K562 (cell line): Measurements from ENCODE around the gene THAP5.

Source experiments
- ETV6 ChIP-seq, 3 experiments: fragments of 150-350 bp in 1 of 3; sonication (generic) in 1 of 3; formaldehyde crosslinking in 1 of 3; IDR thresholded peaks; 2 replicates each; pipeline versions ENCODE4 v1.6.1 to v1.8.0; 2014 to 2022; ENCODE audit warnings: borderline replicate concordance in 2 of 3, low read depth in 2 of 3, antibody characterized with exemption in 1 of 3, low read length in 1 of 3, mild to moderate bottlenecking in 1 of 3, missing genetic modification reagents in 1 of 3
- RAD51 ChIP-seq: fragments of 450-650 bp; IDR thresholded peaks from 2 replicates; pipeline ENCODE4 v1.7.1; 2016; ENCODE audit warnings: low read depth, mild to moderate bottlenecking, borderline replicate concordance

GRCh38 chr7:108515630-108516029 lies 53.9 kb downstream of the THAP5 start:
- TF ChIP-seq ETV6 (IDR thresholded peaks at IDR 0.05; ENCODE audit: borderline replicate concordance in 1 of 2, low read depth in 2 of 2, low read length in 1 of 2) (no peak), ETV6 (CRISPR knock-in tag; IDR thresholded peaks at IDR 0.05; ENCODE audit: borderline replicate concordance) (no peak), RAD51 (no peak)
